GM12864 (cell line): ENCODE data around the gene TMEM243.
"Not testable (repeated sequence)": the region's sequence is repeated elsewhere in the genome, so short reads cannot be mapped to it uniquely, and the experiment has no call there.

Source experiments
- DNase-seq: peaks from one replicate; pipeline ENCODE4 v3.0.0-alpha.2; 2011; ENCODE audit warnings: low read depth
- H3K4me3 ChIP-seq: 2 replicates; pipeline ENCODE4 v1.5.1; 2011; ENCODE audit warnings: mild to moderate bottlenecking, low read depth, low read length, control low read depth
- TF ChIP-seq, protein P1 (sequence below): IDR thresholded peaks from 2 replicates; pipeline ENCODE4 v1.5.1; 2011; ENCODE audit warnings: low read depth, mild to moderate bottlenecking, moderate library complexity, low read length, control low read depth, inconsistent platforms; ENCODE audit errors: missing control alignments

Gene TMEM243, protein sequence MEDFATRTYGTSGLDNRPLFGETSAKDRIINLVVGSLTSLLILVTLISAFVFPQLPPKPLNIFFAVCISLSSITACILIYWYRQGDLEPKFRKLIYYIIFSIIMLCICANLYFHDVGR

DNA sequence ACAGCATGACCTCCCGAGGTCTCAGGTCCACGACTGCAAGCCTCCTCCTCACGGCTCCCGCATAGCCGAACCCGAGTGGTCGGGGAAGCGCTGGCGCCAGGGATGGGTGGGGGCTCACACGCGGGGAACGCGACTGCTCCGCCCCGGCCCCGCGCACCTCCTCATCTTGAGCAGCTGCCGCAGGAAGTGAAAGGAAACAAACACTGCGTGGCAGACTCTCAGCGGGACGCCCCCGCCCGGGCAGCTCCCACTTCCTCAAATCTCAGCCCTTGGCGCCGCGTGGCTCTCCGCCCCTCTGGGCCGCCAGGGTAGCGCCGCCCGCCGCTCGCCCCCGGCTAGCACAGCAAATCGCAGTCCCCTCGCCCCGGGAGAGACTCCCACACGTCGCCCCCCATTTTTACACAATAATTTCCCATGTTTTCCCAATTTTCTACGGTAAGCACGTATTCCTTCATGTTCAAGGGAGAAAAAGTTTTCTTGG, at the start of gene TMEM243:
TSS of gene TMEM243 (minus strand) at position 188 of the 481 bp plus-strand sequence. CDS start 229 bp downstream, outside the sequence.
- TF ChIP-seq, protein P1, sequence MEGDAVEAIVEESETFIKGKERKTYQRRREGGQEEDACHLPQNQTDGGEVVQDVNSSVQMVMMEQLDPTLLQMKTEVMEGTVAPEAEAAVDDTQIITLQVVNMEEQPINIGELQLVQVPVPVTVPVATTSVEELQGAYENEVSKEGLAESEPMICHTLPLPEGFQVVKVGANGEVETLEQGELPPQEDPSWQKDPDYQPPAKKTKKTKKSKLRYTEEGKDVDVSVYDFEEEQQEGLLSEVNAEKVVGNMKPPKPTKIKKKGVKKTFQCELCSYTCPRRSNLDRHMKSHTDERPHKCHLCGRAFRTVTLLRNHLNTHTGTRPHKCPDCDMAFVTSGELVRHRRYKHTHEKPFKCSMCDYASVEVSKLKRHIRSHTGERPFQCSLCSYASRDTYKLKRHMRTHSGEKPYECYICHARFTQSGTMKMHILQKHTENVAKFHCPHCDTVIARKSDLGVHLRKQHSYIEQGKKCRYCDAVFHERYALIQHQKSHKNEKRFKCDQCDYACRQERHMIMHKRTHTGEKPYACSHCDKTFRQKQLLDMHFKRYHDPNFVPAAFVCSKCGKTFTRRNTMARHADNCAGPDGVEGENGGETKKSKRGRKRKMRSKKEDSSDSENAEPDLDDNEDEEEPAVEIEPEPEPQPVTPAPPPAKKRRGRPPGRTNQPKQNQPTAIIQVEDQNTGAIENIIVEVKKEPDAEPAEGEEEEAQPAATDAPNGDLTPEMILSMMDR = peak; percentile 32
- DNase-seq = peak; percentile 78

GRCh38 chr7:87267239-87267900, 47.8 kb upstream of the TMEM243 start:
- no peak for DNase-seq
- no peak overlapping the region for H3K4me3 ChIP-seq
- TF ChIP-seq, protein P1 = no peak

More for the DNA sequence above, at the start of gene TMEM243:
- peak within 1 kb of the TSS; percentile 93 for H3K4me3 ChIP-seq

- no peak for DNase-seq
- no peak overlapping the region for H3K4me3 ChIP-seq
- TF ChIP-seq, protein P1 = no peak
These were observed 44.0 kb upstream of the TMEM243 start for GRCh38 chr7:87263537-87263936.

GRCh38 chr7:87253589-87254087, 34.1 kb upstream of the TMEM243 start:
- TF ChIP-seq, protein P1 = no peak
- no peak overlapping the region for H3K4me3 ChIP-seq
- DNase-seq = no peak

- DNase-seq, H3K4me3 ChIP-seq: not testable (repeated sequence)
These were observed 26.1 kb upstream of the TMEM243 start for GRCh38 chr7:87245671-87246070.

DNA sequence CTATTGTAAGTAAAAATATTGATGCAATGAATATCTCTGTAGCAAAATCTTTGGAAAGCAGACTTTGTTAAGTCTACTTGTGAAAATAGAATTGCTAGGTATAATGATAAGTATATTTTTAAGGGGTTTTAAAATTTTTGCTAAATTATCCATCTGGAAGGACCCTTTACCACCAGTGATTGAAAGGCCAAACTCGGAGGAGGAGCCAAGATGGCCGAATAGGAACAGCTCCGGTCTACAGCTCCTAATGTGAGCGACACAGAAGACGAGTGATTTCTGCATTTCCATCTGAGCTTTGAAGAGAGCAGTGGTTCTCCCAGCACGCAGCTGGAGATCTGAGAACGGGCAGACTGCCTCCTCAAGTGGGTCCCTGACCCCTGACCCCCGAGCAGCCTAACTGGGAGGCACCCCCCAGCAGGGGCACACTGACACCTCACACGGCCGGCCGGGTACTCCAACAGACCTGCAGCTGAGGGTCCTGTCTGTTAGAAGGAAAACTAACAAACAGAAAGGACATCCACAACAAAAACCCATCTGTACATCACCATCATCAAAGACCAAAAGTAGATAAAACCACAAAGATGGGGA, 19.0 kb upstream of the TMEM243 start:
- H3K4me3 ChIP-seq, DNase-seq: not testable (repeated sequence)

- TF ChIP-seq, protein P1 = no peak
- H3K4me3 ChIP-seq = no peak overlapping the region
- no peak for DNase-seq
These were observed 15.4 kb upstream of the TMEM243 start for GRCh38 chr7:87234949-87235348.
